Neural progenitor cell (in vitro differentiated cells): Measurements from ENCODE around the gene PDCD1LG2. TPM values are rescaled to one million over a fixed set of nuclear protein-coding genes. Genes with fewer than 3 reads are reported as not detected.

ENCODE experiments used
- DNase-seq: peaks from one replicate; pipeline ENCODE4 v3.0.0-alpha.2; 2016; ENCODE audit warnings: low spot score
- H2AFZ ChIP-seq: fragments of 200-600 bp; sonication (generic); replicated peaks from 2 replicates; pipeline ENCODE4 v1.6.1; 2016; ENCODE audit warnings: antibody characterized with exemption
- H3F3A ChIP-seq: fragments of 200-600 bp; sonication (generic); 2 replicates; pipeline ENCODE4 v1.6.1; 2016; ENCODE audit warnings: antibody characterized with exemption, low read depth
- H3K27ac ChIP-seq: fragments of 200-600 bp; sonication (generic); 2 replicates; pipeline ENCODE4 v1.5.1; 2016; ENCODE audit warnings: mild to moderate bottlenecking
- H3K27me3 ChIP-seq: fragments of 200-600 bp; sonication (generic); 2 replicates; pipeline ENCODE4 v1.6.1; 2016; ENCODE audit warnings: mild to moderate bottlenecking, moderate library complexity
- H3K36me3 ChIP-seq: fragments of 200-600 bp; sonication (generic); 2 replicates; pipeline ENCODE4 v1.5.1; 2016
- H3K4me1 ChIP-seq: fragments of 200-600 bp; sonication (generic); 2 replicates; pipeline ENCODE4 v1.6.1; 2016; ENCODE audit warnings: mixed run types
- H3K4me2 ChIP-seq: fragments of 200-600 bp; sonication (generic); 2 replicates; pipeline ENCODE4 v1.6.1; 2016
- H3K4me3 ChIP-seq: fragments of 200-600 bp; sonication (generic); 2 replicates; pipeline ENCODE4 v1.5.1; 2016
- H3K79me2 ChIP-seq: fragments of 200-600 bp; sonication (generic); 2 replicates; pipeline ENCODE4 v1.6.1; 2016; ENCODE audit warnings: low read depth
- H3K9ac ChIP-seq: fragments of 200-600 bp; sonication (generic); 2 replicates; pipeline ENCODE4 v1.6.1; 2016
- H3K9me3 ChIP-seq: fragments of 200-600 bp; sonication (generic); 2 replicates; pipeline ENCODE4 v1.5.1; 2016; ENCODE audit warnings: low read depth
- H4K20me1 ChIP-seq: fragments of 200-600 bp; sonication (generic); 2 replicates; pipeline ENCODE4 v1.6.1; 2016; ENCODE audit warnings: low read depth
- H3K27ac Mint-ChIP-seq: 3 replicates; pipeline ENCODE4 v1.8.0; 2021; ENCODE audit warnings: mixed read lengths
- H3K27me3 Mint-ChIP-seq: 2 replicates; pipeline ENCODE4 v1.8.0; 2022; ENCODE audit warnings: low read depth, mild to moderate bottlenecking, inconsistent platforms, moderate library complexity, mixed read lengths; ENCODE audit not compliant: insufficient read depth
- H3K36me3 Mint-ChIP-seq: 3 replicates; pipeline ENCODE4 v1.8.0; 2021; ENCODE audit warnings: mixed read lengths
- H3K4me1 Mint-ChIP-seq: 3 replicates; pipeline ENCODE4 v1.8.0; 2021; ENCODE audit warnings: mixed read lengths
- H3K4me3 Mint-ChIP-seq: 3 replicates; pipeline ENCODE4 v1.8.0; 2021; ENCODE audit warnings: mild to moderate bottlenecking, moderate library complexity, mixed read lengths
- H3K9me3 Mint-ChIP-seq: 3 replicates; pipeline ENCODE4 v1.8.0; 2020; ENCODE audit warnings: mixed read lengths
- EZH2 ChIP-seq: fragments of 200-600 bp; sonication (generic); IDR thresholded peaks from 2 replicates; pipeline ENCODE4 v1.6.1; 2017; ENCODE audit warnings: antibody characterized with exemption, mild to moderate bottlenecking, moderate library complexity
- EZH2phosphoT487 ChIP-seq: fragments of 200-600 bp; sonication (generic); IDR thresholded peaks from 2 replicates; pipeline ENCODE4 v1.6.1; 2017; ENCODE audit warnings: antibody characterized with exemption
- total RNA-seq: library from RNA; depleted of rRNA; stranded (reverse); fragments of >200 nt; gene quantifications from 2 replicates; pipeline ENCODE4 v1.2.3, GENCODE V29; 2015; ENCODE audit warnings: low replicate concordance
- TF ChIP-seq, protein P1 (sequence below): fragments of 200-600 bp; sonication (generic); IDR thresholded peaks from 2 replicates; pipeline ENCODE4 v1.5.1; 2017; ENCODE audit warnings: antibody characterized with exemption, mild to moderate bottlenecking

The PDCD1LG2 gene
- total RNA-seq, 1 donor from 2014 or later: not detected

DNA sequence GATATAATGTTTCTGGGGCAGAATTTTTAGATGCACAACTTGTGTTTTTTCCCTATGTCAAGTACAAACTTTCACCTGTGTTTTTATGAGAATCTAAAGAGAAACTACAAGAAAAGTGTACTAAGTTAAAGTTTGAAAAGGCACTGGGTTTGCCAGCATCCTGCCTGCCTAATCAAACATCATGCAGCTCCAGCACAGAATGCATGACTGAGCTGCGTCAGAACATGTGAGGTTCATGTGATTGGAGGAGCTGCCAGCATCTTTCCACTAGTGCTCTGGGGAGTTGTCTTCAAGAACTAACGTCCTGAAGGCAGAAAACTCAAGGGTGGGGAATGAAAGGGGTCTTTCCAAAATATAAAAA, 72.5 kb downstream of the PDCD1LG2 start:
- H3K4me3 Mint-ChIP-seq: no peak overlapping the region
- Histone ChIP-seq H3K9me3 (no peaks in the 10 kb centered on the region), H2AFZ (no peak overlapping the region), H3K4me3 (no peak overlapping the region), H3K27me3 (no peaks in the 10 kb centered on the region), H3K9ac (no peak overlapping the region), H3K36me3 (no peaks in the 10 kb centered on the region), H3F3A (no peaks in the 10 kb centered on the region), H3K4me2 (no peak overlapping the region), H3K79me2 (no peaks in the 10 kb centered on the region), H3K4me1 (no peaks in the 10 kb centered on the region), H4K20me1 (no peaks in the 10 kb centered on the region), H3K27ac (no peak overlapping the region)
- DNase-seq: no peak
- H3K27ac Mint-ChIP-seq: no peak overlapping the region
- no peaks in the 10 kb centered on the region for H3K36me3 Mint-ChIP-seq
- no peaks in the 10 kb centered on the region for H3K9me3 Mint-ChIP-seq
- H3K27me3 Mint-ChIP-seq: no peaks in the 10 kb centered on the region
- no peaks in the 10 kb centered on the region for H3K4me1 Mint-ChIP-seq
- TF ChIP-seq, protein P1, sequence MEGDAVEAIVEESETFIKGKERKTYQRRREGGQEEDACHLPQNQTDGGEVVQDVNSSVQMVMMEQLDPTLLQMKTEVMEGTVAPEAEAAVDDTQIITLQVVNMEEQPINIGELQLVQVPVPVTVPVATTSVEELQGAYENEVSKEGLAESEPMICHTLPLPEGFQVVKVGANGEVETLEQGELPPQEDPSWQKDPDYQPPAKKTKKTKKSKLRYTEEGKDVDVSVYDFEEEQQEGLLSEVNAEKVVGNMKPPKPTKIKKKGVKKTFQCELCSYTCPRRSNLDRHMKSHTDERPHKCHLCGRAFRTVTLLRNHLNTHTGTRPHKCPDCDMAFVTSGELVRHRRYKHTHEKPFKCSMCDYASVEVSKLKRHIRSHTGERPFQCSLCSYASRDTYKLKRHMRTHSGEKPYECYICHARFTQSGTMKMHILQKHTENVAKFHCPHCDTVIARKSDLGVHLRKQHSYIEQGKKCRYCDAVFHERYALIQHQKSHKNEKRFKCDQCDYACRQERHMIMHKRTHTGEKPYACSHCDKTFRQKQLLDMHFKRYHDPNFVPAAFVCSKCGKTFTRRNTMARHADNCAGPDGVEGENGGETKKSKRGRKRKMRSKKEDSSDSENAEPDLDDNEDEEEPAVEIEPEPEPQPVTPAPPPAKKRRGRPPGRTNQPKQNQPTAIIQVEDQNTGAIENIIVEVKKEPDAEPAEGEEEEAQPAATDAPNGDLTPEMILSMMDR: no peak
- TF ChIP-seq EZH2phosphoT487: no peak
- no peak for TF ChIP-seq EZH2

DNA sequence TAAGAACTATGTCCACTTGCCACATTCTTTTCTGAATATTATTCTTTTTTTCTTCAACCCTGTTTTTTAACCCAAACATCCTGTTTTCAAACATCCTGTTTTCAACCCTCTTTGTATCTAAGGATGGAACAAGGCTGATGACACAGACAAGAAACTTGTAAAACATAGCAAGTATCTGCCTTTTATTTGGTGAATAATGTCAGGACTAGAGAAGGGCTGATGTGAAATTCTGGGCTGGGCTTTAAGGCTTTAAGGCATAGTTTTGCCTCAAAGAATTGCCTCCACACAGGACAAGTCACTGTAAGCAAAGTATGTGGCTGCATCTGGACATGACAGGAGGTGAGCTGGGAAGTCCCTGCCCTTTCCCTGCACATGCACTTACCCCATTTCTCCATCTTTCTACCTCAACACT, 76.1 kb downstream of the PDCD1LG2 start:
- Histone ChIP-seq H3K4me3 (no peak overlapping the region), H3K79me2 (no peaks in the 10 kb centered on the region), H3K27ac (no peak overlapping the region), H3K4me2 (no peak overlapping the region), H3K9ac (no peak overlapping the region), H3K36me3 (no peaks in the 10 kb centered on the region), H3K27me3 (no peaks in the 10 kb centered on the region), H4K20me1 (no peaks in the 10 kb centered on the region), H2AFZ (no peak overlapping the region), H3K4me1 (no peaks in the 10 kb centered on the region), H3F3A (no peaks in the 10 kb centered on the region), H3K9me3 (no peaks in the 10 kb centered on the region)
- TF ChIP-seq, protein P1: no peak
- TF ChIP-seq EZH2: no peak
- TF ChIP-seq EZH2phosphoT487: no peak
- H3K27ac Mint-ChIP-seq: no peak overlapping the region
- peaks cover 3% of the 10 kb centered on the region for H3K4me1 Mint-ChIP-seq
- H3K27me3 Mint-ChIP-seq: no peaks in the 10 kb centered on the region
- H3K4me3 Mint-ChIP-seq: no peak overlapping the region
- H3K9me3 Mint-ChIP-seq: no peaks in the 10 kb centered on the region
- H3K36me3 Mint-ChIP-seq: no peaks in the 10 kb centered on the region
- no peak for DNase-seq

DNA sequence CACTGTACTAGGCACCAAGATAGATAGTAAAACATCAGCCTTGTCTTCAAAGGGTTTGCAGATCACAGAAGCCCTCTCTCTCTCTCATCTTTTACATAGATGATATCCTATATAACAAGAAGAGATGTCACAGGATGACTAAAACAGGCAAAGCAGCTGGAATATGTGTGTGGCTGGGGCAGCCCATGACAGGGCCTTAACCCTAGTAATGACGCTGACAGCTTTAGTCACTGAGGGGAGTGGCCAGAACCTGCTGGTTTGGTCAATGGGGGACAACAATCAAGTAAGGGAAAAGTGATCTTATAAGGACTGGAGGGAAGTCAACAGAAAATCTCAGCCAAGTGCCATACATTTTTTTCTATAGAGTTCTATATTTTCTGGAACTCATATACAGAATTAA, 76.7 kb downstream of the PDCD1LG2 start:
- no peaks in the 10 kb centered on the region for H3K36me3 Mint-ChIP-seq
- no peak overlapping the region for H3K27ac Mint-ChIP-seq

More for the DNA sequence above, 76.7 kb downstream of the PDCD1LG2 start:
- H3K27me3 ChIP-seq: no peaks in the 10 kb centered on the region
- H2AFZ ChIP-seq: no peak overlapping the region
- H3K4me3 Mint-ChIP-seq: no peak overlapping the region
- no peaks in the 10 kb centered on the region for H3K9me3 Mint-ChIP-seq
- H3K4me3 ChIP-seq: no peak overlapping the region
- H3K79me2 ChIP-seq: no peaks in the 10 kb centered on the region
- H3K36me3 ChIP-seq: no peaks in the 10 kb centered on the region
- TF ChIP-seq, protein P1: no peak
- TF ChIP-seq EZH2 (no peak), EZH2phosphoT487 (no peak)
- H3K4me1 ChIP-seq: no peaks in the 10 kb centered on the region
- no peaks in the 10 kb centered on the region for H3F3A ChIP-seq
- H3K27me3 Mint-ChIP-seq: no peaks in the 10 kb centered on the region
- no peak overlapping the region for H3K27ac ChIP-seq
- H3K9ac ChIP-seq: no peak overlapping the region
- no peaks in the 10 kb centered on the region for H3K9me3 ChIP-seq
- no peak overlapping the region for H3K4me2 ChIP-seq
- no peak for DNase-seq
- no peaks in the 10 kb centered on the region for H4K20me1 ChIP-seq
- H3K4me1 Mint-ChIP-seq: peaks cover 3% of the 10 kb centered on the region
